Measurements from ENCODE around the gene ZNF77. TPM values are rescaled to one million over a fixed set of nuclear protein-coding genes. Genes with fewer than 3 reads are reported as not detected.
"Not testable (repeated sequence)": the region's sequence is repeated elsewhere in the genome, so short reads cannot be mapped to it uniquely, and the experiment has no call there.

Gene ZNF77
- total and polyA plus RNA-seq, 2 donors from 2014 or later: 2.4 to 5.1 TPM

GRCh38 chr19:2964874-2965273 lies 20.1 kb upstream of the ZNF77 start:
- TF ChIP-seq, protein P1, sequence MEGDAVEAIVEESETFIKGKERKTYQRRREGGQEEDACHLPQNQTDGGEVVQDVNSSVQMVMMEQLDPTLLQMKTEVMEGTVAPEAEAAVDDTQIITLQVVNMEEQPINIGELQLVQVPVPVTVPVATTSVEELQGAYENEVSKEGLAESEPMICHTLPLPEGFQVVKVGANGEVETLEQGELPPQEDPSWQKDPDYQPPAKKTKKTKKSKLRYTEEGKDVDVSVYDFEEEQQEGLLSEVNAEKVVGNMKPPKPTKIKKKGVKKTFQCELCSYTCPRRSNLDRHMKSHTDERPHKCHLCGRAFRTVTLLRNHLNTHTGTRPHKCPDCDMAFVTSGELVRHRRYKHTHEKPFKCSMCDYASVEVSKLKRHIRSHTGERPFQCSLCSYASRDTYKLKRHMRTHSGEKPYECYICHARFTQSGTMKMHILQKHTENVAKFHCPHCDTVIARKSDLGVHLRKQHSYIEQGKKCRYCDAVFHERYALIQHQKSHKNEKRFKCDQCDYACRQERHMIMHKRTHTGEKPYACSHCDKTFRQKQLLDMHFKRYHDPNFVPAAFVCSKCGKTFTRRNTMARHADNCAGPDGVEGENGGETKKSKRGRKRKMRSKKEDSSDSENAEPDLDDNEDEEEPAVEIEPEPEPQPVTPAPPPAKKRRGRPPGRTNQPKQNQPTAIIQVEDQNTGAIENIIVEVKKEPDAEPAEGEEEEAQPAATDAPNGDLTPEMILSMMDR (IDR thresholded peaks at IDR 0.05; ENCODE audit: borderline replicate concordance, extremely low read depth, insufficient read depth): no peak
- Histone ChIP-seq H3K36me3 (ENCODE audit: control insufficient read depth in 2 of 3, insufficient read depth in 3 of 3, low read length in 3 of 3) (no peaks in the 10 kb centered on the region), H3K4me1 (ENCODE audit: control insufficient read depth in 2 of 3, insufficient read depth in 2 of 3, low read depth in 1 of 3, low read length in 3 of 3) (peaks cover 0 to 5% (median 0%) of the 10 kb centered on the region in 3 donors), H3K9ac (ENCODE audit: low read length in 3 of 3) (no peak overlapping the region), H3K9me3 (ENCODE audit: control insufficient read depth in 2 of 3, insufficient read depth in 1 of 3, low read length in 3 of 3) (no peaks in the 10 kb centered on the region), H3K27ac (ENCODE audit: low read depth in 2 of 2, low read length in 2 of 2) (no peak overlapping the region), H3K4me3 (ENCODE audit: low read length in 3 of 3) (no peak overlapping the region), H3K27me3 (ENCODE audit: control insufficient read depth, insufficient read depth, low read length) (no peaks in the 10 kb centered on the region)
- intact Hi-C loops (cut with DNase I): loop anchor here (10.0 kb wide), 1 partner anchor 140 kb away; no protein-coding TSS in a partner anchor
- DNase-seq: no peak
- no peak for FAIRE-seq

DNA sequence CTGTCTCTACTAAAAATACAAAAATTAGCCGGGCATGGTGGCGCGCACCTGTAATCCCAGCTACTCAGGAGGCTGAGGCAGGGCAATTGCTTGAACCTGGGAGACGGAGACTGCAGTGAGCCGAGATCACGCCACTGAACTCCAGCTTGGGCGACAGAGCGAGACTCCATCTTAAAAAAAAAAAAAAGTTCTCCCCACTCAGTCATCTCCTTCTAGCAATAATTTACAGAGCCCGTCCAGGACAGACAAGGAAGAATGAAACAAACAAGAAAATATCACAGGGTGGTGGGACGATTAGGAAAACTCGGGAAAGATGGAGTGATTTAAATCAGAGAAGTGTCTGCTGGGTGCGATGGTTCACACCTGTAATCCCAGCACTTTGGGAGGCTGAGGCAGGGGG lies 18.9 kb upstream of the ZNF77 start:
- not testable (repeated sequence) for H3K27ac ChIP-seq (ENCODE audit: low read depth in 2 of 2, low read length in 2 of 2); H3K9ac ChIP-seq (ENCODE audit: low read length in 3 of 3); H3K36me3 ChIP-seq (ENCODE audit: control insufficient read depth in 2 of 3, insufficient read depth in 3 of 3, low read length in 3 of 3); H3K4me1 ChIP-seq (ENCODE audit: control insufficient read depth in 2 of 3, insufficient read depth in 2 of 3, low read depth in 1 of 3, low read length in 3 of 3); H3K9me3 ChIP-seq (ENCODE audit: control insufficient read depth in 2 of 3, insufficient read depth in 1 of 3, low read length in 3 of 3); H3K27me3 ChIP-seq (ENCODE audit: control insufficient read depth, insufficient read depth, low read length); H3K4me3 ChIP-seq (ENCODE audit: low read length in 3 of 3); FAIRE-seq
- DNase-seq: peak in 1 of 5 donors; percentile 38
- intact Hi-C loops (cut with DNase I): loop anchor here (10.0 kb wide), 1 partner anchor 141 kb away; no protein-coding TSS in a partner anchor

- H3K9ac ChIP-seq (ENCODE audit: low read length in 3 of 3): no peak overlapping the region
- no peaks in the 10 kb centered on the region for H3K36me3 ChIP-seq (ENCODE audit: control insufficient read depth in 2 of 3, insufficient read depth in 3 of 3, low read length in 3 of 3)
- H3K27me3 ChIP-seq (ENCODE audit: control insufficient read depth, insufficient read depth, low read length): no peaks in the 10 kb centered on the region
- no peak overlapping the region for H3K27ac ChIP-seq (ENCODE audit: low read depth in 2 of 2, low read length in 2 of 2)
- no peak for FAIRE-seq
- DNase-seq: no peak
- no peaks in the 10 kb centered on the region for H3K9me3 ChIP-seq (ENCODE audit: control insufficient read depth in 2 of 3, insufficient read depth in 1 of 3, low read length in 3 of 3)
- H3K4me3 ChIP-seq (ENCODE audit: low read length in 3 of 3): no peak overlapping the region
- intact Hi-C loops (cut with DNase I): loop anchor here (10.0 kb wide), 1 partner anchor 142 kb away; no protein-coding TSS in a partner anchor
- H3K4me1 ChIP-seq (ENCODE audit: control insufficient read depth in 2 of 3, insufficient read depth in 2 of 3, low read depth in 1 of 3, low read length in 3 of 3): no peaks in the 10 kb centered on the region
- TF ChIP-seq, protein P1 (IDR thresholded peaks at IDR 0.05; ENCODE audit: borderline replicate concordance, extremely low read depth, insufficient read depth): no peak
These were observed 18.4 kb upstream of the ZNF77 start for GRCh38 chr19:2963122-2963521.

- Histone ChIP-seq H3K9me3 (ENCODE audit: control insufficient read depth in 2 of 3, insufficient read depth in 1 of 3, low read length in 3 of 3) (no peaks in the 10 kb centered on the region), H3K9ac (ENCODE audit: low read length in 3 of 3) (peak overlapping the region in 2 of 3 donors; percentile 23 to 29), H3K27ac (ENCODE audit: low read depth in 2 of 2, low read length in 2 of 2) (no peak overlapping the region), H3K27me3 (ENCODE audit: control insufficient read depth, insufficient read depth, low read length) (no peaks in the 10 kb centered on the region), H3K4me3 (ENCODE audit: low read length in 3 of 3) (peak overlapping the region in 1 of 3 donors; percentile 33), H3K36me3 (ENCODE audit: control insufficient read depth in 2 of 3, insufficient read depth in 3 of 3, low read length in 3 of 3) (no peaks in the 10 kb centered on the region), H3K4me1 (ENCODE audit: control insufficient read depth in 2 of 3, insufficient read depth in 2 of 3, low read depth in 1 of 3, low read length in 3 of 3) (no peaks in the 10 kb centered on the region)
- TF ChIP-seq, protein P1 (IDR thresholded peaks at IDR 0.05; ENCODE audit: borderline replicate concordance, extremely low read depth, insufficient read depth): peak; percentile 81
- DNase-seq: peak in 4 of 5 donors; percentile 74 to 93 (median 84)
- peak; percentile 92 for FAIRE-seq
- intact Hi-C loops (cut with DNase I): loop anchor here (10.0 kb wide), 1 partner anchor 143 kb away; no protein-coding TSS in a partner anchor
These were observed 17.4 kb upstream of the ZNF77 start for GRCh38 chr19:2962018-2962670.
